ENCODE data around the gene NPL. TPM values are rescaled to one million over a fixed set of nuclear protein-coding genes. Genes with fewer than 3 reads are reported as not detected.

The NPL gene
- polyA plus RNA-seq, 2 of the 4 experiments (the other 2 are of a cell fraction): 0.80 to 1.0 TPM

- no peak for TF ChIP-seq CBX2 (IDR thresholded peaks at IDR 0.05; ENCODE audit: borderline replicate concordance, low read depth)
- TF ChIP-seq NPAS2 (CRISPR knock-in tag; IDR thresholded peaks at IDR 0.05; ENCODE audit: borderline replicate concordance): no peak
- no peak for TF ChIP-seq ZNF302 (CRISPR knock-in tag; IDR thresholded peaks at IDR 0.05)
- no peak for TF ChIP-seq JUNB (IDR thresholded peaks at IDR 0.05)
- no peak for TF ChIP-seq FOSB (CRISPR knock-in tag; IDR thresholded peaks at IDR 0.05)
- TF ChIP-seq, protein P1, sequence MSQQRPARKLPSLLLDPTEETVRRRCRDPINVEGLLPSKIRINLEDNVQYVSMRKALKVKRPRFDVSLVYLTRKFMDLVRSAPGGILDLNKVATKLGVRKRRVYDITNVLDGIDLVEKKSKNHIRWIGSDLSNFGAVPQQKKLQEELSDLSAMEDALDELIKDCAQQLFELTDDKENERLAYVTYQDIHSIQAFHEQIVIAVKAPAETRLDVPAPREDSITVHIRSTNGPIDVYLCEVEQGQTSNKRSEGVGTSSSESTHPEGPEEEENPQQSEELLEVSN (IDR thresholded peaks at IDR 0.05; ENCODE audit: borderline replicate concordance, low read depth): no peak
Measured at GRCh38 chr1:182768963-182769362, 20.6 kb upstream of the NPL start (continued).

DNA sequence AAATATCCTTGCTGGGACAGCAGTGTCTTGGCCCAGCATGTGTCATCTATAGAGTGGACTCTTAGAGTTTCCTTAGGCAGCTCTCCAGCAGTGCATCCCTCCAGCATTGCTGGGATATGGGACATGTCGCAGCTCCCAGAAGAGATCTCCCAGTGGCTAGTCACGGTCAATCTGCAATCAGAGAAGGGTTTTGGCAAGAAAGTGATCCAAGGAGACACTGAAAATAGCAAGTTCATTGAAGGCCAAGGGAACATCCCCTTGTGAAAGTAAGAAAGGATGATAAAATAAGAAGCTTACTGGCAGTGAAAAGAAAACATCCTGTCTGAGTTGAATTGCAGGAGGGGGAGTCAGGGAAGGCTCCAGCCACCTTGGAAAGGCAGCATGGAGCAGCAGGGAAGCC is 19.3 kb upstream of the NPL start:
- H3K4me2 ChIP-seq: no peak overlapping the region
- no peak overlapping the region for H3K27ac ChIP-seq
- no peaks in the 10 kb centered on the region for H3K4me1 ChIP-seq
- H3K9me3 ChIP-seq: no peaks in the 10 kb centered on the region
- H3K4me3 ChIP-seq: no peak overlapping the region
- ChIA-PET POLR2A (interaction anchor here (0.8 kb wide), 1 partner anchor 15 kb away, joined by 5 read pairs; no protein-coding TSS in a partner anchor), CTCF (interaction anchor here (0.9 to 6.0 kb wide), 3 partner anchors 10 to 169 kb away, joined by 3 to 39 read pairs (median 3); no protein-coding TSS in a partner anchor)
- ATAC-seq: no peak
- FAIRE-seq: no peak
- TF ChIP-seq EHF (CRISPR knock-in tag; IDR thresholded peaks at IDR 0.05) (no peak), CBX8 (IDR thresholded peaks at IDR 0.05) (no peak), MAX (IDR thresholded peaks at IDR 0.05) (no peak), KDM5A (IDR thresholded peaks at IDR 0.05) (no peak), CTCF (IDR thresholded peaks at IDR 0.05) (no peak), SMC3 (IDR thresholded peaks at IDR 0.05) (no peak), EP300 (IDR thresholded peaks at IDR 0.05) (no peak), HOXA7 (CRISPR knock-in tag; IDR thresholded peaks at IDR 0.05) (no peak), BCL3 (IDR thresholded peaks at IDR 0.05) (no peak), HOXB5 (CRISPR knock-in tag; IDR thresholded peaks at IDR 0.05) (no peak), KDM1A (IDR thresholded peaks at IDR 0.05; ENCODE audit: low read depth) (no peak), NR3C1 (IDR thresholded peaks at IDR 0.05) (no peak)
- TF ChIP-seq, protein P2, sequence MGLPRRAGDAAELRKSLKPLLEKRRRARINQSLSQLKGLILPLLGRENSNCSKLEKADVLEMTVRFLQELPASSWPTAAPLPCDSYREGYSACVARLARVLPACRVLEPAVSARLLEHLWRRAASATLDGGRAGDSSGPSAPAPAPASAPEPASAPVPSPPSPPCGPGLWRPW (IDR thresholded peaks at IDR 0.05): no peak
- TF ChIP-seq, protein P1 (IDR thresholded peaks at IDR 0.05; ENCODE audit: borderline replicate concordance, low read depth): no peak
- 40% methylated on average over 2 of the region's 2 CpGs for WGBS (ENCODE audit: missing lambda C conversion rate)
- no peak for DNase-seq (ENCODE audit: low read depth in 1 of 2, low spot score in 1 of 2)

DNA sequence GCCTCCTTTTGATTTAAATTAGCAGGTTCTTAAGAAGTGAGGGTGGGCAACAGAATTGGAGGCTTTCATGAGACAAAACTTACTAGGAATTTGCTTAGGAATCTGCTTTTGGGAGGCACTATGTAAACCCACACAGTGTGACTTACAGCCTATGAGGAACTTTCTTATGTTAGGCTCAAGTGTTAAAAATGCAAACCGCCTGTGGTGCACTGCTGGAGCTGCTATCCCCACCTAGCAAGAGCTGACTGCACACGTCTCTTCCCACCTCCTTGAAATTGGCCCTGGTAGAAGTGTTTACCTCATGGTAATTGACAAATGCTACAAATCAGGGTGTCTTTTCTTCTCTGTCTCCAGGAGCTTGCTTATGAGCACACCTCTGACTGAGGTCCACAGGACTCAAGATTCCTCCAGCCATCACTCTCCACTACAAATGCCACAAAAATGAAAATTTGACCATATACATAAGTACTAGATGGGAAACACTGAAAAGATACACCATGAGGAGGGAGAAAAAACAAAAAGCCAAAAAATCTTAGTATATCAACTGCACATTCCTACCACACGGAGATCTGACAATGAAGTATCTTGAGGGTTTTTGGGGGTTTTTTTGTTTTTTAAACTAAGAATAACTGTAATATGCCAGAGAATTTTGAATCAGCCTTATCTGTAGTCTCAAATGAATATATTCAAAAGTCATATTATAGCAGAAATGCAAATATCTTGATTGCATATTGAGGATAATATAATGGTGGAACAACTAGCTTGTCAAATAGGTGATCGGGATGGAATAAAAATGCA is 18.2 kb upstream of the NPL start:
- 53% methylated on average over 4 of the region's 4 CpGs for WGBS (ENCODE audit: missing lambda C conversion rate)
- POLR2A ChIA-PET: no interaction called here
- DNase-seq (ENCODE audit: low read depth in 1 of 2, low spot score in 1 of 2) (no peak), FAIRE-seq (no peak), ATAC-seq (no peak)
- Histone ChIP-seq H3K4me1 (no peaks in the 10 kb centered on the region), H3K27ac (no peak overlapping the region), H3K4me2 (no peak overlapping the region), H3K4me3 (no peak overlapping the region), H3K9me3 (no peaks in the 10 kb centered on the region)
- CTCF ChIA-PET: interaction anchor here (6.0 kb wide), 1 partner anchor 12 kb away, joined by 39 read pairs; no protein-coding TSS in a partner anchor
- no peak for TF ChIP-seq ELK1 (IDR thresholded peaks at IDR 0.05; ENCODE audit: low read depth, low read length)
- no peak for TF ChIP-seq HMGXB4 (CRISPR knock-in tag; IDR thresholded peaks at IDR 0.05; ENCODE audit: borderline replicate concordance)
- TF ChIP-seq HOXB5 (CRISPR knock-in tag; IDR thresholded peaks at IDR 0.05): no peak
- TF ChIP-seq FOXS1 (CRISPR knock-in tag; IDR thresholded peaks at IDR 0.05): no peak
- TF ChIP-seq, protein P2 (IDR thresholded peaks at IDR 0.05): no peak
- no peak for TF ChIP-seq CHD2 (IDR thresholded peaks at IDR 0.05; ENCODE audit: low read length, partially characterized antibody)
- no peak for TF ChIP-seq NFE2L2 (conservative IDR thresholded peaks at IDR 0.05; ENCODE audit: low read length)
- no peak for TF ChIP-seq BHLHE40 (IDR thresholded peaks at IDR 0.05; ENCODE audit: low read depth, low read length)
- TF ChIP-seq RARB (CRISPR knock-in tag; IDR thresholded peaks at IDR 0.05): no peak
- no peak for TF ChIP-seq JUNB (IDR thresholded peaks at IDR 0.05)
- no peak for TF ChIP-seq TFCP2L1 (CRISPR knock-in tag; IDR thresholded peaks at IDR 0.05)
